ENCODE measurements around the gene PLAAT1. TPM values are rescaled to one million over a fixed set of nuclear protein-coding genes. Genes with fewer than 3 reads are reported as not detected.

Gene PLAAT1
- total and polyA plus RNA-seq, 10 donors, result 0.38 to 1.5 (median 0.53) TPM; not detected in 6

DNA sequence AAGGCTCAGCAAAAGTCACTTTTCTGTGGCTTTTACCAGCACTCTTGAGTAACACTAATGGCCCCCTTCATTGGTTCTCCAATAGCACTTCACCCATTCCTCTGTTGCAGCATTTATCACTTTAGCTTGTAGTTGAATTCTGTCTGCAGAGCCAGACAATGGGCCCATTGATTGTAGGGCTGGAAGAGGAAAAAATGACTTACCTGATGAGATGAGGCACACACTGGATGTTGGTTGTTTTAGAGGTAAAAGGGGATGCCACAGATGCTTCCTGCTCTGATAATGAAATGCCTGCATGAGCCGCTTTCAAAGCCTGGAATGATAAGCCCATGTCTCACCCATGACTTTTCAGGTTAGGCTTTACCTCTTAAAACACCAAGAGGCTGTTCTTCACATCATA, 64.3 kb downstream of the PLAAT1 start:
- WGBS, 5 donors, result 73 to 100% (median 93%) methylated on average over 1 of the region's 1 CpG
- Histone ChIP-seq H3K27me3 (replicated peaks in 1 of 7) (peaks cover 0 to 6% (median 0%) of the 10 kb centered on the region in 7 donors), H3K4me1 (no peaks in the 10 kb centered on the region), H3K36me3 (no peaks in the 10 kb centered on the region), H3K27ac (no peak overlapping the region), H3K9me3 (no peaks in the 10 kb centered on the region), H3K4me3 (no peak overlapping the region)
- intact Hi-C loops (cut with DNase I; ENCODE audit: low total_unique reads), result no loop called here
- no peak for TF ChIP-seq POLR2AphosphoS5 (IDR thresholded peaks at IDR 0.05)
- TF ChIP-seq, protein P1, sequence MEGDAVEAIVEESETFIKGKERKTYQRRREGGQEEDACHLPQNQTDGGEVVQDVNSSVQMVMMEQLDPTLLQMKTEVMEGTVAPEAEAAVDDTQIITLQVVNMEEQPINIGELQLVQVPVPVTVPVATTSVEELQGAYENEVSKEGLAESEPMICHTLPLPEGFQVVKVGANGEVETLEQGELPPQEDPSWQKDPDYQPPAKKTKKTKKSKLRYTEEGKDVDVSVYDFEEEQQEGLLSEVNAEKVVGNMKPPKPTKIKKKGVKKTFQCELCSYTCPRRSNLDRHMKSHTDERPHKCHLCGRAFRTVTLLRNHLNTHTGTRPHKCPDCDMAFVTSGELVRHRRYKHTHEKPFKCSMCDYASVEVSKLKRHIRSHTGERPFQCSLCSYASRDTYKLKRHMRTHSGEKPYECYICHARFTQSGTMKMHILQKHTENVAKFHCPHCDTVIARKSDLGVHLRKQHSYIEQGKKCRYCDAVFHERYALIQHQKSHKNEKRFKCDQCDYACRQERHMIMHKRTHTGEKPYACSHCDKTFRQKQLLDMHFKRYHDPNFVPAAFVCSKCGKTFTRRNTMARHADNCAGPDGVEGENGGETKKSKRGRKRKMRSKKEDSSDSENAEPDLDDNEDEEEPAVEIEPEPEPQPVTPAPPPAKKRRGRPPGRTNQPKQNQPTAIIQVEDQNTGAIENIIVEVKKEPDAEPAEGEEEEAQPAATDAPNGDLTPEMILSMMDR (IDR thresholded peaks at IDR 0.05 in 8 of 11, conservative IDR thresholded peaks at IDR 0.05 in 3 of 11), result no peak
- no peak for TF ChIP-seq POLR2A (IDR thresholded peaks at IDR 0.05)
- no peak for DNase-seq

GRCh38 chr3:193310914-193311723, 70.1 kb downstream of the PLAAT1 start:
- intact Hi-C loops (cut with DNase I; ENCODE audit: low total_unique reads), result no loop called here

GRCh38 chr3:193313061-193313958, 72.3 kb downstream of the PLAAT1 start:
- 68 to 86% (median 81%) methylated on average over 3 of the region's 3 CpGs for WGBS, 5 donors
- no peaks in the 10 kb centered on the region for H3K9me3 ChIP-seq
- H3K4me1 ChIP-seq, result no peaks in the 10 kb centered on the region
- H3K27me3 ChIP-seq (replicated peaks in 1 of 7), result no peaks in the 10 kb centered on the region
- no peaks in the 10 kb centered on the region for H3K36me3 ChIP-seq
- no peak for DNase-seq
- no peak overlapping the region for H3K27ac ChIP-seq
- intact Hi-C loops (cut with DNase I; ENCODE audit: low total_unique reads), result no loop called here
- TF ChIP-seq, protein P1 (IDR thresholded peaks at IDR 0.05 in 8 of 11, conservative IDR thresholded peaks at IDR 0.05 in 3 of 11), result no peak
- TF ChIP-seq POLR2AphosphoS5 (IDR thresholded peaks at IDR 0.05) (no peak), POLR2A (IDR thresholded peaks at IDR 0.05) (no peak)
- no peak overlapping the region for H3K4me3 ChIP-seq

More at GRCh38 chr3:193310914-193311723, 70.1 kb downstream of the PLAAT1 start:
- Histone ChIP-seq H3K36me3 (no peaks in the 10 kb centered on the region), H3K9me3 (no peaks in the 10 kb centered on the region), H3K4me1 (no peaks in the 10 kb centered on the region), H3K27me3 (replicated peaks in 1 of 7) (no peaks in the 10 kb centered on the region), H3K27ac (no peak overlapping the region), H3K4me3 (no peak overlapping the region)
- 53 to 61% (median 59%) methylated on average over 6 of the region's 6 CpGs for WGBS, 5 donors
- no peak for DNase-seq
- TF ChIP-seq, protein P1 (IDR thresholded peaks at IDR 0.05 in 8 of 11, conservative IDR thresholded peaks at IDR 0.05 in 3 of 11), result no peak
- TF ChIP-seq POLR2AphosphoS5 (IDR thresholded peaks at IDR 0.05) (no peak), POLR2A (IDR thresholded peaks at IDR 0.05) (no peak)

DNA sequence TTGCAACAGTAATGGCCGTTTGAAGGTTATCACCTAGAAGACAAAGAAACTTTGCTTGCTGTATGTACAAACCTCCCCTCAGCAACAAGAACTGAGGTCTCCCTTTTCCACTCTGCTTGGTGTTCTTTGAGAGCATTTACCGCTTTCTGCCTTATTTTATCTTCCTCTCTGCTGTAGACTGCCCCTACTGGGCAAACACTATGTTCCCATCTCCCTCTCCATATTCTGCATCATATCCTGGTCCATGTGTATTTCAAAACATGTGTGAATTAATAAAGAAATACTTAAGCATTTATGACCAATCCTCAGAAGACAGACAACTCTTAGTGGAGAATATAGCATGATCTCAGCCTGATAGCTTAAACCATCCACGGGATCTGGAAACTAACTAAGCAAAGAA, 73.1 kb downstream of the PLAAT1 start:
- Histone ChIP-seq H3K27ac (no peak overlapping the region), H3K4me1 (no peaks in the 10 kb centered on the region), H3K4me3 (no peak overlapping the region), H3K36me3 (no peaks in the 10 kb centered on the region), H3K9me3 (no peaks in the 10 kb centered on the region), H3K27me3 (replicated peaks in 1 of 7) (no peaks in the 10 kb centered on the region)
- intact Hi-C loops (cut with DNase I; ENCODE audit: low total_unique reads), result no loop called here
- WGBS, 5 donors, result 84 to 87% (median 86%) methylated on average over 3 of the region's 3 CpGs
- TF ChIP-seq POLR2AphosphoS5 (IDR thresholded peaks at IDR 0.05), result no peak
- TF ChIP-seq, protein P1 (IDR thresholded peaks at IDR 0.05 in 8 of 11, conservative IDR thresholded peaks at IDR 0.05 in 3 of 11), result no peak
- no peak for TF ChIP-seq POLR2A (IDR thresholded peaks at IDR 0.05)
- no peak for DNase-seq

All from spleen (tissue), 11 donors.